Activated CD4-positive, alpha-beta memory T cell treated with anti-CD3 and anti-CD28 coated beads, Interleukin-2, amount 10 ng/mL, durations not matched to agents 7 days and 5 days (primary cell): ENCODE measurements around the gene LCP2. TPM values are rescaled to one million over a fixed set of nuclear protein-coding genes. Genes with fewer than 3 reads are reported as not detected.
A peak's percentile ranks its signal among the peaks of the same experiment; 100 is the strongest.
"Not testable (repeated sequence)": the region's sequence is repeated elsewhere in the genome, so short reads cannot be mapped to it uniquely, and the experiment has no call there.

Experiments
- CTCF ChIA-PET: fragments of 350-600 bp; sonication (Branson Sonifier 250); formaldehyde crosslinking; loops from one replicate; lab custom pipeline; 2021; ENCODE audit warnings: antibody characterized with exemption, inconsistent platforms; lab: Charles Lee
- POLR2A ChIA-PET: fragments of 350-600 bp; sonication (Branson Sonifier 250); formaldehyde crosslinking; loops from one replicate; lab custom pipeline; 2021; ENCODE audit warnings: antibody characterized with exemption; lab: Charles Lee
- DNase-seq: peaks from one replicate; pipeline ENCODE4 v3.0.0-alpha.2; 2020
- H3K27ac Mint-ChIP-seq: one replicate; pipeline ENCODE4 v1.8.0; 2021; ENCODE audit warnings: mild to moderate bottlenecking, mixed read lengths
- H3K27me3 Mint-ChIP-seq: one replicate; pipeline ENCODE4 v1.8.0; 2021; ENCODE audit warnings: mixed read lengths
- H3K36me3 Mint-ChIP-seq: one replicate; pipeline ENCODE4 v1.8.0; 2021; ENCODE audit warnings: low read depth, mixed read lengths
- H3K4me1 Mint-ChIP-seq: one replicate; pipeline ENCODE4 v1.8.0; 2021; ENCODE audit warnings: mixed read lengths
- H3K4me3 Mint-ChIP-seq: one replicate; pipeline ENCODE4 v1.8.0; 2021; ENCODE audit warnings: mild to moderate bottlenecking, mixed read lengths
- H3K9me3 Mint-ChIP-seq: one replicate; pipeline ENCODE4 v1.8.0; 2021; ENCODE audit warnings: mixed read lengths
- total RNA-seq, 2 experiments: library from RNA; stranded (reverse); gene quantifications; one replicate each; pipeline ENCODE4 v1.2.3, GENCODE V29; 2021

Gene LCP2
- total RNA-seq, 2 experiments from 2014 or later = 304 to 313 TPM

DNA sequence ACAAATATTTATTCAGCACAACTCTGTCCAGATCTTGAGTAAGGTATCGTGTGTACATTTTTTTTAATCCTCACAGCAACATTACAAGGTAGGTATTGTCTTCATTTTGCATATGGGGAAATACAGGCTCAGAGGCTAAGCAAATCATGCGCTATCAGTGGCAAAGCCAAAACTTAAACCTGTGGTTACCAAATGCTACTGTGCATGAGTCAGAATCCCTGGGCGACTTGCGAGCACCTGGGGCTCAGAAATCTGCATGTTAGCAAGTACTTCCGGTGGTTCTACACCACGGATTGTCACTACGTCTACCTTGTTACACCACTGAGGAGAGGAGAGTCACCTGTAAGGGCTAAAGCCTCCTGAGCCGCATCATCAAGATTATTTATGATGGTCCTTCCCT lies 43.5 kb downstream of the LCP2 start:
- ChIA-PET POLR2A (interaction anchor here (0.6 to 1.4 kb wide), 4 partner anchors 13 to 77 kb away, joined by 3 to 4 read pairs (median 3); no protein-coding TSS in a partner anchor), CTCF (interaction anchor here (0.7 to 2.1 kb wide), 3 partner anchors 13 to 85 kb away, joined by 4 to 8 read pairs (median 4); no protein-coding TSS in a partner anchor)
- Mint-ChIP-seq H3K27me3 (no peaks in the 10 kb centered on the region), H3K36me3 (peaks cover 96% of the 10 kb centered on the region), H3K27ac (peak overlapping the region; percentile 71), H3K9me3 (no peaks in the 10 kb centered on the region), H3K4me1 (peaks cover 70% of the 10 kb centered on the region), H3K4me3 (no peak overlapping the region)
- peak; percentile 76 for DNase-seq

DNA sequence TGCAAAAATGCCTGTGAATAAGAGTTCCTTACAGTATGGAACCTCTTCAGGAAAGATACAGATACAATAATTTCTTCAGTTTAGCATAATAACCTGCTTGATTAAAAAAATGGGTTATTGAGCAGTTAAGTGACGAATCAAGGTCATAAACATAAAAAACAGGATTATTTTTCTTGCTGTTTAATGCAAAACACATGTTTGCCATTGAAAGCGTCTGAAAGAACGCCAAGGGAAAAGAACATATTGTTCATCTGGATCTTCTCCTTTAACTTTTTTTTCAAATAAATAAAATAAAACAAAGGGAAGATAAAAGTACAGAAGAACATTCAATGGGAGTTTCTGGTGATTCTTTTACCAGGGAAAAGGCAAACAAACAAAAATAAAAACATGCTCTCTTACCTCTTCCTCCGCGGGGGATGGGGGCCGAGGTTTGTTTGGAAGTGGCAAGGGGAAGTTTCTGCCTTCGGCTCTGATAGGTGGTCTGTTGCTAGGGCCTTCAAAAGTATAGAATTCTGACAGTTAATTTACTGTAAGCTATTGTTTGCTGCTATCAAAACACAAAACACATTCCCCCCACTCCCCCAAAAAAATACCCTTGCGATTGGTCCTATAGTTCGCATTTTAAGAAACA lies 44.7 kb downstream of the LCP2 start:
- H3K4me3 Mint-ChIP-seq = no peak overlapping the region
- H3K9me3 Mint-ChIP-seq = no peaks in the 10 kb centered on the region
- no peak for DNase-seq
- peaks cover 96% of the 10 kb centered on the region for H3K36me3 Mint-ChIP-seq
- CTCF ChIA-PET = interaction anchor here (1.5 to 2.1 kb wide), 2 partner anchors 14 to 27 kb away, joined by 3 to 8 read pairs; no protein-coding TSS in a partner anchor
- H3K27me3 Mint-ChIP-seq = no peaks in the 10 kb centered on the region
- H3K4me1 Mint-ChIP-seq = peaks cover 66% of the 10 kb centered on the region
- no peak overlapping the region for H3K27ac Mint-ChIP-seq
- POLR2A ChIA-PET = interaction anchor here (3.1 kb wide), 1 partner anchor 81 kb away, joined by 8 read pairs; no protein-coding TSS in a partner anchor

DNA sequence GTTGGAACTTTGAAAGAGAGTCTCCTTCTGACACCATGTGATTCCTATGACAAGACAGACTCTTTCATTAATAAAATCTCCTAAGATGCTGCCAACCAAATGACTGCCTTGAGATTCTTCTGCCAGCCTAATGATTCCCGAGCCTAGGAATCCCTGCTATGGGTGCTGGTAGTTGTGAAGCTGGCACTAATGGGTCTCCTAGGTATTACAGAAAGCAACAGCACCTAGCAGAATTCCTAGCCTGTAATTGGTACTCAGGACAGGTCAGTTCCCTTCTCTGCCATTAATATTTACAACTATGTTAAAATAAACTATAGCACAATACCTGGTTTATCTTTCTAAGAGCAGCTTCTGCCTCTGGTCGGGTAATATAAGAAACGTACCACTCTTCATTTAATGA lies 45.5 kb downstream of the LCP2 start:
- POLR2A ChIA-PET = interaction anchor here (0.7 to 3.1 kb wide), 4 partner anchors 24 to 82 kb away, joined by 3 to 8 read pairs (median 3); no protein-coding TSS in a partner anchor
- CTCF ChIA-PET = interaction anchor here (0.8 to 2.1 kb wide), 4 partner anchors 10 to 87 kb away, joined by 3 to 8 read pairs (median 4); no protein-coding TSS in a partner anchor
- Mint-ChIP-seq H3K9me3 (no peaks in the 10 kb centered on the region), H3K27me3 (no peaks in the 10 kb centered on the region), H3K4me1 (peaks cover 59% of the 10 kb centered on the region), H3K36me3 (peaks cover 96% of the 10 kb centered on the region), H3K27ac (no peak overlapping the region), H3K4me3 (no peak overlapping the region)
- DNase-seq = no peak

DNA sequence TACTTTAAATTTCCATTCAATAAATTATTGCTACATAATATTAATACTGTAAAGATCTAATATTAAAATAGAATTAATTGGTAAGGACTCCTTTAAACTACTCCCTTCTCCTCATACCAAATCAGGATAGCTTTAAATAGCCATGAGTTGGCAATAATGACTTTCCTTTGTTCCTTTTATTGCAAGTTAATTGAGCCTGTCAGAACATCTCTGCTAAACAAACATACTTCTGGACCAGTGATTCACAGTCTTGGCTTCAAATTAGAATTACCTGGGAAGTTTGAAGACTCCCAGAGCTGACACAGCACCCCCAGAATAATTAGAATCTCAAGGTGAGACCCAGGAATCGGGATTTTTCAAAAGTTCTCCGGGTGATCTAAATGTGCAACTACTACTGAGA lies 46.1 kb downstream of the LCP2 start:
- Mint-ChIP-seq H3K27me3 (no peaks in the 10 kb centered on the region), H3K4me3 (no peak overlapping the region), H3K4me1 (peaks cover 52% of the 10 kb centered on the region), H3K36me3 (peaks cover 96% of the 10 kb centered on the region), H3K27ac (no peak overlapping the region), H3K9me3 (peaks cover 2% of the 10 kb centered on the region)
- ChIA-PET POLR2A (interaction anchor here (0.7 to 3.1 kb wide), 4 partner anchors 24 to 82 kb away, joined by 3 to 8 read pairs (median 3); no protein-coding TSS in a partner anchor), CTCF (interaction anchor here (0.9 kb wide), 1 partner anchor 88 kb away, joined by 4 read pairs; no protein-coding TSS in a partner anchor)
- DNase-seq = no peak

DNA sequence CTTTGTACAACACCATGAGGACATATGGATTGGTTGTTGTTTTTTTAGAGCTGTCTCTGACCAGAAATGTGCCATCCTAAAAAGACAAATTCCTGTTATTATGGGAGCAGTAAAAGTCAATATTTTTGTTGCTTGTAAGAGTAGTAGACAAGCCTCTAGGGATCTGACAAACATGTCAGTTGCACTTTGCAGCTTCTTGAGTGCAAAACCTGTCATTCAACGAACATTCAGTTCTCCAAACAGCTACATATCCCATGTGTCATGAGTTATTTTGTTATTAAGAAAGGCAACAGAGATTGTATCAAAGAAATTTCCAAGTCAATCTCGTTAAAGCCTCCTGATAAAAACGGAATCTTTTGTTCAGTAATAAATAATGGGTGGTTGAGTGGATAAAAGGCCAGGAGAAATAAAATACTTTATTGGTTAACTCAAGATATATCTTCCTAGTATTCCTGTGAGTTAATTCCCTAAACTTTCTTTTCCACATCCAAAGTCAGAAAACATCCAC lies 46.7 kb downstream of the LCP2 start:
- no peaks in the 10 kb centered on the region for H3K27me3 Mint-ChIP-seq
- H3K4me3 Mint-ChIP-seq = no peak overlapping the region
- H3K4me1 Mint-ChIP-seq = peaks cover 46% of the 10 kb centered on the region
- ChIA-PET POLR2A (interaction anchor here (2.1 to 3.1 kb wide), 2 partner anchors 16 to 83 kb away, joined by 7 to 8 read pairs; no protein-coding TSS in a partner anchor), CTCF (interaction anchor here (1.4 kb wide), 1 partner anchor 25 kb away, joined by 3 read pairs; no protein-coding TSS in a partner anchor)
- no peak overlapping the region for H3K27ac Mint-ChIP-seq
- peaks cover 96% of the 10 kb centered on the region for H3K36me3 Mint-ChIP-seq
- no peak for DNase-seq
- H3K9me3 Mint-ChIP-seq = peaks cover 5% of the 10 kb centered on the region

DNA sequence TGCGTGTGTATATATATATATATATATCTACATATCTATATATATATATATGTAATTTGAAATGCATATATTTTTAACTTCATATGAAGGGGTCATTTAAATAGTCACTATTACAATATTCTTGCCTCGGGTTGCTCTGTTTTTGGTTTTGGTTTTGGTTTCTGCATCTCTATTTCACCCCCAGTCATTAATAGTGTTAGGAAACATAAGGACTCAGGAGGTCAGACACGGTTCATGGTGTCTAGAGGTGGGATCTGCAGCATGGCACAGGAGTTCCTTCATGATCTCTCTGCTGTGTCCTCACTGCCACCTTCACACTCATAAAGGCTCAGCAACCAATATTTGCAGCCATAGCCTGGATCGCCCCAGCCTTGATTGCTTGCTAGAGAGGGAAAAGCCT lies 48.2 kb downstream of the LCP2 start:
- ChIA-PET CTCF (interaction anchor here (1.4 kb wide), 1 partner anchor 23 kb away, joined by 3 read pairs; no protein-coding TSS in a partner anchor), POLR2A (interaction anchor here (0.6 to 2.1 kb wide), 3 partner anchors 10 to 64 kb away, joined by 3 to 7 read pairs (median 3); no protein-coding TSS in a partner anchor)
- Mint-ChIP-seq H3K36me3 (peaks cover 91% of the 10 kb centered on the region), H3K27ac (no peak overlapping the region), H3K27me3 (no peaks in the 10 kb centered on the region), H3K9me3 (peaks cover 9% of the 10 kb centered on the region), H3K4me3 (no peak overlapping the region), H3K4me1 (peaks cover 33% of the 10 kb centered on the region)
- DNase-seq = no peak

DNA sequence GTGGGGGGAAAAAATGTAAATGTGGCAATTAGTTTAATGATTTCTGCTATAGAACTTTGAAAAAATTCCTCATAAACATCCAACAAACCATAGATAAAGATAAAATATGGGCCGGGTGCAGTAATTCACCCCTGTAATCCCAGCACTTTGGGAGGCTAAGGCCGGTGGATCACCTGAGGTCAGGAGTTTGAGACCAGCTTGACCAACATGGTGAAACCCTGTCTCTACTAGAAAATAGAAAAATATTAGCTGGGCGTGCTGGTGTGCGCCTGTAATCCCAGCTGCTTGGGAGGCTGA lies 48.7 kb downstream of the LCP2 start:
- peaks cover 28% of the 10 kb centered on the region for H3K4me1 Mint-ChIP-seq
- H3K27ac Mint-ChIP-seq, H3K9me3 Mint-ChIP-seq, CTCF ChIA-PET, H3K27me3 Mint-ChIP-seq, H3K4me3 Mint-ChIP-seq, DNase-seq: not testable (repeated sequence)
- peaks cover 88% of the 10 kb centered on the region for H3K36me3 Mint-ChIP-seq
- POLR2A ChIA-PET = interaction anchor here (2.1 kb wide), 1 partner anchor 18 kb away, joined by 7 read pairs; no protein-coding TSS in a partner anchor

DNA sequence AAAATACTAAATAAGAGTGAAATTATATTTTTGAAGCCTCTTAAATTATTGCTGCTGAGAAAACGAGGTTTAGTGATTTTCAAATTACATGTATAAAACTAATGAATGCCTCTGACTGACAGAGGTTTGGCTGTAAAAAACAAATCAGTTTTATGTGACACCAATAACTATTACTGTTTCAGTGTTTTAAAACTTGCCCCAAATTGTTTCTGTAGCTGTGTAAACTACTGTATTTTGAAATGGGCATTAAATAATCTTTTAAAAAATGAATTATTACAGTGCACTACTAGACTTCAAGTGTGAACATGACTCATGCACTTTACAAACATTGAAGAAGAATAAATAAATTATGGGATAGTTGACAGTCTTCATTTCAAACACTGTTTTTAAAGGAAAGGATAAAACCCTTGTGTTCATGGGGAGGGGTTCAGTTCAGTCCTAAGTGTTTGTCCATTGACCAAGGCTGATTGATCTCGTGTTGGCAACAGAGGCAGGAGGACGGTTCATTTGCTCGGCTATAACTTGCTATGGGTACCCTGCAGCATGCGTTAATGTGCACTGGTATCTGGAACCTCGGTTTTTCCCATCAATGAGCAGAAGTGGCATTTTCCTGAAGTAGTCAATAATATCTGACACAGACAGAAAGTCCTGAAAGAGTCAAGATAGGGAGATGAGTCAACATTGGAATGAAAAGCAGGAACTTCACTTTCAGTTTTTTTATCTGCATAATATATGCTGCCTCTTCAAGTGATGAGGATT lies 49.2 kb downstream of the LCP2 start:
- Mint-ChIP-seq H3K4me1 (peaks cover 23% of the 10 kb centered on the region), H3K9me3 (peaks cover 9% of the 10 kb centered on the region), H3K27ac (no peak overlapping the region), H3K36me3 (peaks cover 82% of the 10 kb centered on the region), H3K27me3 (no peaks in the 10 kb centered on the region), H3K4me3 (no peak overlapping the region)
- DNase-seq = no peak
- POLR2A ChIA-PET = no interaction called here
- CTCF ChIA-PET = interaction anchor here (1.3 kb wide), 1 partner anchor 18 kb away, joined by 3 read pairs; no protein-coding TSS in a partner anchor

DNA sequence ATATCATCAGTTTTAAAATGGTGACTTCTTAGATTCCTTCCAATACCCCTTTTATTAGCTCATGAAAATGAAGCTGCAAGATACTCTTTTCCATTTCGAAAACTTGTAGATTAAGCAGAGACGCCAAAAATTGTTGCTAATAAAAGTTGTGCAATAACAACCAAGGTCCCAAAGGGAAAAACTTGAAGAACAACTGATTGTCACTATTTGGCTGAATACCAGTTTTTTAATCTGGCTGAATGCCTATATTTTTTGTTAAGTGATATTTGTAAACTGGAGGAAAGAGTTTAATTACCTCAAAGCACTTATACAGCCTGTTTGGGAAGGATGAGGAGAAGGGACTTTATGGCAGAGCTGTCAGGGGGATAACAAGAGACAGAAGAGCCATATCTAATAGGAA lies 50.2 kb downstream of the LCP2 start:
- Mint-ChIP-seq H3K9me3 (peaks cover 9% of the 10 kb centered on the region), H3K36me3 (peaks cover 74% of the 10 kb centered on the region), H3K27me3 (no peaks in the 10 kb centered on the region), H3K4me1 (peaks cover 23% of the 10 kb centered on the region), H3K27ac (no peak overlapping the region), H3K4me3 (no peak overlapping the region)
- ChIA-PET POLR2A (interaction anchor here (0.6 to 2.1 kb wide), 8 partner anchors 15 to 1608 kb away, joined by 3 to 10 read pairs (median 4); partner anchors contain the start of gene LCP2), CTCF (interaction anchor here (0.7 to 2.1 kb wide), 5 partner anchors 11 to 91 kb away, joined by 3 to 13 read pairs (median 3); no protein-coding TSS in a partner anchor)
- DNase-seq = no peak

DNA sequence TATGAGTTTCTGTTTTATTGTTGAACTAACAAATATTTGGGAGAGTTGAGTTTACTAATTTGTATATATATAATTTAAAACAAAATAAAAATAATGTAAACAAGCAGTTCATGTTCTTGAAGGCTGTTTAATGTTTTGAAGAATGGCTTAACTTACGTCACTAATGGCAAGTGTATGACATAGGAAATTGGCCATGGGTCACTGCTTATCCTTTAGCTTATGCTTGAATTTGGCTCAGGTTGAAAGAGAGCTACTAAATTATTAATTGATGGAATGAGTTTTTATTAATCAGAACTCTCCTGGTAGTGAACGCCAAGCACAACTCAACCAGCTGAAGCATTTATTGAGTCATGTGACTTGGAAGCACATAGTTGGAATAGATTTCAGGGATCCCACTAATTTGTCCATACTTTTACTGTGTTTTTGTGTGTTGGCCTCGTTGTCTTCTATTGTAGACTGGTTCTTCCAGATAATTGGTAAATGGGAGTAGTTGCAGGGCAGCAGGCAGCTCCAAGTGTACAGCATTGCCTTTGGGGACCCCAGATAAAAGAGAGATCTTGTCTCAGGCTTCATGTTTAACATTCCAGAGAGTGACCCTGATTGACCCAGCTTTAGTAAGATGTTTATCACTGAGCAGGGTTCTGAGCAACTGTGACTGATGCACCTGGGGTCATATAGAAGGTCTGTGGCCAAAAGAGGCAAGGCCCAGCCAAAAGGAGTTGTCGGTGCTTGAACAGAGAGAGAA lies 51.3 kb downstream of the LCP2 start:
- Mint-ChIP-seq H3K9me3 (peaks cover 9% of the 10 kb centered on the region), H3K4me1 (peaks cover 18% of the 10 kb centered on the region), H3K4me3 (no peak overlapping the region), H3K27ac (no peak overlapping the region), H3K27me3 (no peaks in the 10 kb centered on the region), H3K36me3 (peaks cover 63% of the 10 kb centered on the region)
- ChIA-PET CTCF (interaction anchor here (0.6 to 2.1 kb wide), 5 partner anchors 10 to 105 kb away, joined by 3 to 13 read pairs (median 3); no protein-coding TSS in a partner anchor), POLR2A (interaction anchor here (0.7 to 2.1 kb wide), 7 partner anchors 16 to 87 kb away, joined by 3 to 10 read pairs (median 4); no protein-coding TSS in a partner anchor)
- no peak for DNase-seq

DNA sequence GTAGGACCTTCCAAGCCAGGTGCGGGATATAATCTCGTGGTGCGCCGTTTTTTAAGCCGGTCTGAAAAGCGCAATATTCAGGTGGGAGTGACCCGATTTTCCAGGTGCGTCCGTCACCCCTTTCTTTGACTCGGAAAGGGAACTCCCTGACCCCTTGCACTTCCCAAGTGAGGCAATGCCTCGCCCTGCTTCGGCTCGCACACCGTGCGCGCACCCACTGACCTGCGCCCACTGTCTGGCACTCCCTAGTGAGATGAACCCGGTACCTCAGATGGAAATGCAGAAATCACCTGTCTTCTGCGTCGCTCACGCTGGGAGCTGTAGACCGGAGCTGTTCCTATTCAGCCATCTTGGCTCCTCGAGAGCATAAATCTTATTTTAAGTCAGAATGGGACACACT lies 52.1 kb downstream of the LCP2 start:
- not testable (repeated sequence) for H3K27me3 Mint-ChIP-seq, H3K27ac Mint-ChIP-seq, H3K9me3 Mint-ChIP-seq, H3K4me3 Mint-ChIP-seq, DNase-seq
- ChIA-PET POLR2A (interaction anchor here (1.6 to 2.1 kb wide), 2 partner anchors 17 to 21 kb away, joined by 10 read pairs; no protein-coding TSS in a partner anchor), CTCF (interaction anchor here (0.6 to 2.1 kb wide), 3 partner anchors 20 to 106 kb away, joined by 3 to 13 read pairs (median 7); no protein-coding TSS in a partner anchor)
- Mint-ChIP-seq H3K36me3 (peaks cover 55% of the 10 kb centered on the region), H3K4me1 (peaks cover 12% of the 10 kb centered on the region)
